Mucosa of descending colon (tissue), 3 donors: Measurements from ENCODE around the gene MUC5B. TPM values are rescaled to one million over a fixed set of nuclear protein-coding genes. Genes with fewer than 3 reads are reported as not detected.
A peak's percentile ranks its signal among the peaks of the same experiment; 100 is the strongest.

ENCODE experiments used
- ATAC-seq: fragments of 200-7000 bp; cut with Tn5 transposase; one replicate; pipeline ENCODE4 v1.9.1; 2020; ENCODE audit warnings: mild to moderate bottlenecking, moderate library complexity
- DNase-seq, 3 donors: peaks; one replicate each; pipeline ENCODE4 v3.0.0-alpha.2; 2020
- H3K36me3 ChIP-seq: fragments of 200-600 bp; one replicate; pipeline ENCODE4 v1.8.0; 2021; ENCODE audit warnings: low read depth, mild to moderate bottlenecking
- H3K4me1 ChIP-seq: fragments of 200-600 bp; one replicate; pipeline ENCODE4 v1.8.0; 2021; ENCODE audit warnings: low read depth, mild to moderate bottlenecking
- H3K4me3 ChIP-seq: fragments of 200-600 bp; one replicate; pipeline ENCODE4 v1.8.0; 2021; ENCODE audit warnings: mild to moderate bottlenecking
- H3K9me3 ChIP-seq: fragments of 200-600 bp; one replicate; pipeline ENCODE4 v1.8.0; 2021; ENCODE audit warnings: mild to moderate bottlenecking
- intact Hi-C, 2 donors: fragments of 100-400 bp; cut with DNase I in 1 of 2; cut with micrococcal nuclease in 1 of 2; formaldehyde crosslinking; loops; one replicate each; pipeline versions ENCODE4 v1.11.0 to v1.11.1; 2022; cut with DNase I, micrococcal nuclease
- total RNA-seq, 3 donors: library from RNA; stranded (reverse); fragmentation: NEBNext Ultra II Directional in 2 of 3; extraction: Animal tissue kit (Norgen Biotek cat#: 25700) in 2 of 3; gene quantifications; one replicate each; pipeline versions ENCODE4 v1.2.1 to v1.2.4, GENCODE V29; 2021 to 2023
- TF ChIP-seq, protein P1 (sequence below): fragments of 200-600 bp; IDR thresholded peaks from one replicate; pipeline ENCODE4 v1.8.0; 2022; ENCODE audit warnings: antibody characterized with exemption, mild to moderate bottlenecking
- donor health status: DM: no; HTN: no; CAD: no; lungs with moderate emphysema.
- donor health status: DM: no; HTN: no; CAD: no.
- donor health status: DM: no; HTN: yes; CAD: no.

The MUC5B gene
- total RNA-seq, 3 donors from 2014 or later = 133 to 431 (median 135) TPM

DNA sequence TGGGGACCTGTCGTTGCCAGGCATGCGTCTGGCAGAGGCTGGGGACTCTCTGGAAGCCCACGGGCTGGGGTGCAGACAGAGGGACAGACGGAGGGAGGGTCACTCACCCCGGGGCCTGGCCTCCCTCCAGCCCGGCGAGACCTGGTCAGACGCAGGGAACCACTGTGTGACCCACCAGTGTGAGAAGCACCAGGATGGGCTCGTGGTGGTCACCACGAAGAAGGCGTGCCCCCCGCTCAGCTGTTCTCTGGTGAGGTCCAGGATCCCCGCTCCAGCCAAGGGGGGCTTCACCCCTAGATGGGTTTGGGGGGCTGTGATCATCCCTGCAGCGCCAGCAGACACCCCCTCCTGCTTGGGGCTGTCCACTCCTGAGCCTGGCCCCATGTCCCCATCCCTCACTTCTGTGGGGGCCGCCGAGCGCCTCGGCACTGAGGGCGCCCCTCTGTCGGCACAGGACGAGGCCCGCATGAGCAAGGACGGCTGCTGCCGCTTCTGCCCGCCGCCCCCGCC, 23.6 kb upstream of the MUC5B start:
- Histone ChIP-seq H3K36me3 (no peaks in the 10 kb centered on the region), H3K4me3 (no peak overlapping the region), H3K4me1 (peaks cover 29% of the 10 kb centered on the region), H3K9me3 (no peaks in the 10 kb centered on the region)
- intact Hi-C loops = no loop called here
- peak in 2 of 3 donors; percentile 32 to 41 for DNase-seq
- TF ChIP-seq, protein P1, sequence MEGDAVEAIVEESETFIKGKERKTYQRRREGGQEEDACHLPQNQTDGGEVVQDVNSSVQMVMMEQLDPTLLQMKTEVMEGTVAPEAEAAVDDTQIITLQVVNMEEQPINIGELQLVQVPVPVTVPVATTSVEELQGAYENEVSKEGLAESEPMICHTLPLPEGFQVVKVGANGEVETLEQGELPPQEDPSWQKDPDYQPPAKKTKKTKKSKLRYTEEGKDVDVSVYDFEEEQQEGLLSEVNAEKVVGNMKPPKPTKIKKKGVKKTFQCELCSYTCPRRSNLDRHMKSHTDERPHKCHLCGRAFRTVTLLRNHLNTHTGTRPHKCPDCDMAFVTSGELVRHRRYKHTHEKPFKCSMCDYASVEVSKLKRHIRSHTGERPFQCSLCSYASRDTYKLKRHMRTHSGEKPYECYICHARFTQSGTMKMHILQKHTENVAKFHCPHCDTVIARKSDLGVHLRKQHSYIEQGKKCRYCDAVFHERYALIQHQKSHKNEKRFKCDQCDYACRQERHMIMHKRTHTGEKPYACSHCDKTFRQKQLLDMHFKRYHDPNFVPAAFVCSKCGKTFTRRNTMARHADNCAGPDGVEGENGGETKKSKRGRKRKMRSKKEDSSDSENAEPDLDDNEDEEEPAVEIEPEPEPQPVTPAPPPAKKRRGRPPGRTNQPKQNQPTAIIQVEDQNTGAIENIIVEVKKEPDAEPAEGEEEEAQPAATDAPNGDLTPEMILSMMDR = no peak
- no peak for ATAC-seq

DNA sequence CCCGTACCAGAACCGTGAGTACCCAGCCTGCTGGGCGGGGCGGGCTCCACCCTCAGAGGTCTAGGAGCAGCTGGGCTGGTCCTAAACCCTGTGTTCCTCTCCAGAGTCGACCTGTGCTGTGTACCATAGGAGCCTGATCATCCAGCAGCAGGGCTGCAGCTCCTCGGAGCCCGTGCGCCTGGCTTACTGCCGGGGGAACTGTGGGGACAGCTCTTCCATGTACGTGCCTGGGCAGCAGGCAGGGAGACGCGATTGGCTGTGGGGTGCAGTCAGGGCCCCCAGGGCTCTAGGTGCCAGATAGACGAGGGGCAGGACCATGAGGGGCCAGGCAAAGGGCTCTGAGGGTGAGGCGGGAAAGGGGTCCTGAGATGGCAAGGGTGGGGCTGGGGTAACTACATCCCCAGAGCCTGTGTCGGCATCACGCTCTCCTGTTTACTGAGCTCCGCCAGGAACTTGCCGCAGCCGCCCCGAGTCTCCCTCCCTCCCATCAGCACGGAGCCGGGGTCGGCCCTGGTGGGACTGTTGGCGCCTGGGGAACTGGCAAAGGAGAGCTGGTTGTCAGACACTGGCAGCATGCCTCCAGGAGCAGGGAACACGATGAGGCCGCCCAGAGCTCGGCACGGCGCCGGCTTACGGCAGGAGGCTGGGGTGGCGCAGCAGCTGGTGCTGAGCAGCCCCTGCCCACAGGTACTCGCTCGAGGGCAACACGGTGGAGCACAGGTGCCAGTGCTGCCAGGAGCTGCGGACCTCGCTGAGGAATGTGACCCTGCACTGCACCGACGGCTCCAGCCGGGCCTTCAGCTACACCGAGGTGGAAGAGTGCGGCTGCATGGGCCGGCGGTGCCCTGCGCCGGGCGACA, 22.9 kb upstream of the MUC5B start:
- TF ChIP-seq, protein P1 = no peak
- peak; percentile 40 for ATAC-seq
- no peak overlapping the region for H3K4me3 ChIP-seq
- no peaks in the 10 kb centered on the region for H3K36me3 ChIP-seq
- H3K4me1 ChIP-seq = peaks cover 29% of the 10 kb centered on the region
- intact Hi-C loops = loop anchor here in 1 of 2 donors (10.0 kb wide), 1 partner anchor 315 kb away; no protein-coding TSS in a partner anchor
- DNase-seq = peak in 2 of 3 donors; percentile 41 to 59
- H3K9me3 ChIP-seq = no peaks in the 10 kb centered on the region

DNA sequence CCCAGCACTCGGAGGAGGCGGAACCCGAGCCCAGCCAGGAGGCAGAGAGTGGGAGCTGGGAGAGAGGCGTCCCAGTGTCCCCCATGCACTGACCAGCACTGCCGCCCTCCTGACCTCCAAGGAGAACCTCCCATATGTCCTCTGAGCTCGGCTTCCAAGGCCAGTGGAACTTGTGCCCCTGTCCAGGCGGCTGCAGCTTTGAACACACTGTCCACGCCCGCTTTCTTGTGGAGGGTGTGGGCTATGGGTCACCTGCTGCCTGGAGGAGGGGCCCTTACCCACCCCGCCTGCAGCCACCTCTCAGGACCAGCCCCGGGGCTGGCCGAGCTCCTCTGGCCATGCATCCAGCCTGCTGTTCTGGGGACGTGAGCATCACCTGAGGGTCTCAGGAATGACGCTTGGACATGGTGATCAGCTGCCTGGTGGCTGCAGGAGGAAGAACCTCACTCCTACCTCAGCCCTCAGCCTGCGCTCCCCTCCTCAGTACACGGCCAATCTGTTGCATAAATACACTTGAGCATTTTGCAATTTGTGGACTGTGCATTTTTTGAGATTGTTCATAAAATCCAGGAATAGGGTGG, 22.2 kb upstream of the MUC5B start:
- Histone ChIP-seq H3K4me1 (peaks cover 29% of the 10 kb centered on the region), H3K4me3 (no peak overlapping the region), H3K36me3 (no peaks in the 10 kb centered on the region), H3K9me3 (no peaks in the 10 kb centered on the region)
- TF ChIP-seq, protein P1 = no peak
- ATAC-seq (peak; percentile 0), DNase-seq (peak in 1 of 3 donors; percentile 44)
- intact Hi-C loops = loop anchor here in 1 of 2 donors (10.0 kb wide), 1 partner anchor 314 kb away; no protein-coding TSS in a partner anchor

DNA sequence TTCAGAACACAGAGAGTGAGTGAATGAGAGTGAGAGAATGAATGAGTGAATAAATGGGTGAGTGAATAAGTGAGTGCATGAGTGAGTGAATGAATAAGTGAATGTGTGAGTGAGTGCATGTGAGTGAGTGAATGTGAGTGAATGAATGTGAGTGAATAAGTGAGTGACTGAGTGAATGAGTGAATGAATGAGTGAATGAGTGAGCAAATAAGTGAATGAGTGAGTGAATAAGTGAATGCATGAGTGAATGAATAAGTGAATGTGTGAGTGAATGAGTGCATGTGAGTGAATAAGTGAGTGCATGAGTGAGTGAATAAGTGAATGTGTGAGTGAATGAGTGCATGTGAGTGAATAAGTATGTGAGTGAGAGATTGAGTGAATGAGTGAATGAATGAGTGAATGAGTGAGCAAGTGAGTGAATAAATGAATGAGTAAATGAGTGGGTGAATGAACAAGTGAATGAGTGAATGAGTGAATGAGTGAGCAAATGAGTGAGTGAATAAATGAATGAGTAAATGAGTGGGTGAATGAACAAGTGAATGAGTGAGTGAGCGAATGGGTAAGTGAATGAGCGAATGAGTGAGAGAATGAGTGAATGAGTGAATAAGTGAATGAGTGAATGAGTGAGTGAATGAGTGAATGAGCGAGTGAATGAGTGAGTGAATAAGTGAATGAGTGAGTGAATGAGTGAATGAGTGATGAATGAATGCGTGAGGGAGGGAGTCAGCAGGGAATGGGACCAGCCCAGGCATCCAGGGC, 21.3 kb upstream of the MUC5B start:
- Histone ChIP-seq H3K9me3 (no peaks in the 10 kb centered on the region), H3K4me1 (peaks cover 29% of the 10 kb centered on the region), H3K36me3 (no peaks in the 10 kb centered on the region), H3K4me3 (no peak overlapping the region)
- DNase-seq (no peak), ATAC-seq (no peak)
- TF ChIP-seq, protein P1 = no peak
- intact Hi-C loops = loop anchor here in 1 of 2 donors (10.0 kb wide), 1 partner anchor 313 kb away; no protein-coding TSS in a partner anchor

DNA sequence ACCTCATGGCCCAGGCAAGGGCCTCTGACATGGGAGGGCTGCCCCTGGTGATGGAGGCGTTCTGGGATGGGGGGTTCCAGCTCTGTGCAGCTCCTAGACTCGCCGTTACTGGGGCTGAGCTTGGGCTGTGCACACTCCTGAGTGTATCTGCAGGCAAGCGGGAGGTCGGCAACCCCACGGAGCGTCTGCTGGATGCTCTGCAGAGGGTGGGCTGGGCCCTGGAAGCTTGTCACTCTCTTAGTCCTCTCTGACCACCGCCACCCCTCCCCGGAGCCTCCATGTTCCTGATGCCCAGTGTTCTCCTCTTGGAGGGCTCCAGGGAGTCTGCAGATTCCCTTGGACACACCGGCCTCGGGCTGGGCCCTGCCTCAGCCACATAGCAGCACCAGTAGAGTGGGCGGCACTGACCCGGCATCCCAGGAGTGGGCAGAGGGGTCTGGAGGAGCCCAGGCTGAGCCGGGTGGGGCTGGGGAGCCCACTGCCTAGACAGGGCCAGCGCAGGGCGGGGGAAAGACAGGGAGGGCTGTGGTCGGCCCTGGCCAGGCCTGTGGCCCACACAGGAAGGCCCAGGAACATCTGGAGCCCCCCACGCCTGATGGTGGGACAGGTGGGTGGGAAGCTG, 20.6 kb upstream of the MUC5B start:
- Histone ChIP-seq H3K9me3 (no peaks in the 10 kb centered on the region), H3K4me3 (no peak overlapping the region), H3K36me3 (no peaks in the 10 kb centered on the region), H3K4me1 (peaks cover 29% of the 10 kb centered on the region)
- peak in 2 of 3 donors; percentile 31 to 46 for DNase-seq
- intact Hi-C loops = loop anchor here in 1 of 2 donors (10.0 kb wide), 1 partner anchor 313 kb away; no protein-coding TSS in a partner anchor
- TF ChIP-seq, protein P1 = no peak
- ATAC-seq = no peak
